HepG2 (cell line): ENCODE data around the gene SLC25A10. TPM values are rescaled to one million over a fixed set of nuclear protein-coding genes. Genes with fewer than 3 reads are reported as not detected.
A peak's percentile ranks its signal among the peaks of the same experiment; 100 is the strongest.

ENCODE experiments used
- CBX1 ChIP-seq: IDR thresholded peaks from one replicate; pipeline ENCODE4 v1.6.1; 2016; ENCODE audit warnings: antibody characterized with exemption, low read depth
- FOSL1 ChIP-seq: sonication (generic); formaldehyde crosslinking; IDR thresholded peaks from 2 replicates; pipeline ENCODE4 v1.9.0; 2021; ENCODE audit warnings: missing genetic modification reagents, borderline replicate concordance
- IKZF1 ChIP-seq: fragments of 450-650 bp; IDR thresholded peaks from 2 replicates; pipeline ENCODE4 v1.7.1; 2016
- KMT2B ChIP-seq: IDR thresholded peaks from 2 replicates; pipeline ENCODE4 v1.6.1; 2016; ENCODE audit warnings: missing genetic modification reagents, missing compliant biosample characterization
- MIXL1 ChIP-seq: IDR thresholded peaks from 2 replicates; pipeline ENCODE4 v1.6.1; 2016
- NAIF1 ChIP-seq: sonication (generic); formaldehyde crosslinking; IDR thresholded peaks from 2 replicates; pipeline ENCODE4 v1.5.0; 2020; ENCODE audit warnings: mild to moderate bottlenecking, missing genetic modification reagents, borderline replicate concordance
- NCOA2 ChIP-seq: sonication (generic); formaldehyde crosslinking; IDR thresholded peaks from 2 replicates; pipeline ENCODE4 v1.8.0; 2022; ENCODE audit warnings: inconsistent platforms
- NFYC ChIP-seq: IDR thresholded peaks from 2 replicates; pipeline ENCODE4 v1.6.1; 2016; ENCODE audit warnings: missing genetic modification reagents, missing compliant biosample characterization
- RORA ChIP-seq: sonication (generic); formaldehyde crosslinking; IDR thresholded peaks from 2 replicates; pipeline ENCODE4 v1.5.0; 2020; ENCODE audit warnings: mild to moderate bottlenecking, missing genetic modification reagents, moderate library complexity
- SAFB2 ChIP-seq: sonication (generic); formaldehyde crosslinking; IDR thresholded peaks from 2 replicates; pipeline ENCODE4 v1.5.1; 2020; ENCODE audit warnings: missing genetic modification reagents, low read depth, mild to moderate bottlenecking, borderline replicate concordance
- SOX5 ChIP-seq: IDR thresholded peaks from 2 replicates; pipeline ENCODE4 v1.6.1; 2016; ENCODE audit warnings: borderline replicate concordance
- TAF15 ChIP-seq: fragments of 200-400 bp; formaldehyde crosslinking; IDR thresholded peaks from one replicate; pipeline ENCODE4 v1.6.1; 2018; ENCODE audit warnings: mild to moderate bottlenecking, low read depth, low read length; ENCODE audit not compliant: poor library complexity, severe bottlenecking
- ZBTB1 ChIP-seq: sonication (generic); formaldehyde crosslinking; IDR thresholded peaks from 2 replicates; pipeline ENCODE4 v1.4.0; 2020; ENCODE audit warnings: missing genetic modification reagents, borderline replicate concordance
- ZBTB21 ChIP-seq: sonication (generic); formaldehyde crosslinking; IDR thresholded peaks from 2 replicates; pipeline ENCODE4 v1.4.0; 2020; ENCODE audit warnings: missing genetic modification reagents
- ZBTB8A ChIP-seq: sonication (generic); formaldehyde crosslinking; IDR thresholded peaks from 2 replicates; pipeline ENCODE4 v1.4.0; 2020; ENCODE audit warnings: mild to moderate bottlenecking, low read depth, missing genetic modification reagents, borderline replicate concordance
- ZNF205 ChIP-seq: IDR thresholded peaks from 2 replicates; pipeline ENCODE4 v1.6.1; 2018; ENCODE audit warnings: missing biosample characterization, missing genetic modification reagents
- ZNF282 ChIP-seq: fragments of 450-650 bp; IDR thresholded peaks from 2 replicates; pipeline ENCODE4 v1.6.1; 2018; ENCODE audit not compliant: partially characterized antibody
- ZNF331 ChIP-seq: sonication (generic); formaldehyde crosslinking; IDR thresholded peaks from 2 replicates; pipeline ENCODE4 v1.4.0; 2020; ENCODE audit warnings: missing genetic modification reagents
- ZNF703 ChIP-seq: sonication (generic); formaldehyde crosslinking; IDR thresholded peaks from 2 replicates; pipeline ENCODE4 v1.5.1; 2020; ENCODE audit warnings: missing genetic modification reagents, mild to moderate bottlenecking, moderate library complexity, borderline replicate concordance
- ZNF878 ChIP-seq: sonication (generic); formaldehyde crosslinking; IDR thresholded peaks from 2 replicates; pipeline ENCODE4 v1.8.1; 2023; ENCODE audit warnings: mild to moderate bottlenecking, missing genetic modification reagents, moderate library complexity
- polyA plus RNA-seq, 8 experiments: library from polyadenylated mRNA; depleted of rRNA in 3 of 8; stranded (reverse) in 7 of 8; unstranded in 1 of 8; fragments of >200 nt; fragmentation: Illumina TruSeq in 4 of 8; extraction: Trizol in 4 of 8; gene quantifications; 2 replicates each; pipeline versions ENCODE4 v1.2.1 to v1.2.3, GENCODE V29; 2011 to 2016; ENCODE audit warnings: low read depth in 4 of 8, missing spikeins in 1 of 8, mixed read lengths in 1 of 8; ENCODE audit not compliant: insufficient read depth in 1 of 8
- total RNA-seq, 5 experiments: library from RNA; depleted of rRNA; stranded (reverse); fragments of >200 nt; fragmentation: Illumina TruSeq; extraction: Trizol; gene quantifications; 2 replicates each; pipeline ENCODE4 v1.2.3, GENCODE V29; 2016; ENCODE audit warnings: low read depth in 1 of 5
- TF ChIP-seq, protein P1 (sequence below): IDR thresholded peaks from 2 replicates; pipeline ENCODE4 v1.6.1; 2016
- TF ChIP-seq, protein P2 (sequence below): sonication (generic); formaldehyde crosslinking; IDR thresholded peaks from 2 replicates; pipeline ENCODE4 v1.5.0; 2020; ENCODE audit warnings: missing genetic modification reagents
- TF ChIP-seq, protein P3 (sequence below): sonication (generic); formaldehyde crosslinking; IDR thresholded peaks from 2 replicates; pipeline ENCODE4 v1.5.0; 2020; ENCODE audit warnings: missing genetic modification reagents
- TF ChIP-seq, protein P4 (sequence below): sonication (generic); formaldehyde crosslinking; IDR thresholded peaks from 2 replicates; pipeline ENCODE4 v1.8.1; 2023; ENCODE audit warnings: mild to moderate bottlenecking, moderate library complexity, missing genetic modification reagents
- TF ChIP-seq, protein P5 (sequence below): sonication (generic); formaldehyde crosslinking; IDR thresholded peaks from 2 replicates; pipeline ENCODE4 v1.5.1; 2020; ENCODE audit warnings: missing genetic modification reagents, mild to moderate bottlenecking, borderline replicate concordance

Gene SLC25A10
- total and polyA plus RNA-seq, 2 of the 13 experiments (the other 11 are each of a cell fraction or from before 2014, with no cell fraction given): 46.5 to 140 TPM

DNA sequence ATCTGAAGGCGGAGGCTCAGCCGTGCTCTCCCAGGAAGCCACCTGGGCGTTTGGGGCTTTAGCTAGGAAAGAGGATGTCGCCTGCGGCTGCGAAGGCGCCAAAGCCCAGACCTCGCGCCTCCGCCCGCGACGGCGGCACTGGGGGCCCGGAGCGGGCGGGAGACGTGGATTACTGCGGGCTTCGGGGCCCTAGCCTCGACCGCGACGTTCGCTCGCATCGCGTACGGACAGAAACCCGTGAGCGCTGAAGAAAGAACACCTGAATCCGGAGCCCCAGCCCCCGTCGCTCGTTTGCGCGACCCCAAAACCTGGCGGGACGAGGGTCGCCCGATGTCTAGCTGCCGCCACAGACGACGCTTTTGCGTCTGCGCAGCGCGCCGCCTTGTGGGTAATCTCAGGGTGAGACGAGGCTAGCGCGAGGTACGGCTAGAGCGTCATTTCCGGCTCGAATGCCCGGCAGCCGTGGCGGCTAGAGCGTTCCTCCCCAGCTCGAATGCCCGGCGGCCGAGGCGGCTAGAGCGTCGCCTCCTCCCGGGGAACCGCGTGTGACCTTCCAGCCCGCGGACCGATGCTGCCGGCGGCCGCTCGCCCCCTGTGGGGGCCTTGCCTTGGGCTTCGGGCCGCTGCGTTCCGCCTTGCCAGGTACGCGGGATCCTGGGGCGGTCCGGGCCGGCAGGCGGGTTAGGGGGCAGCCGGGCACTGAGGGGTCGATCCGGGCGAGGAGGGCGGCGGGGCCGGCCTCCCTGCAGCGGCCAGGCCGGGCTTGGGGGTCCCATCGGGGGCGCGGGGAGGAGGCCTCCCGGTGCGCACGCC is 8.9 kb upstream of the SLC25A10 start, which contains the start of gene MRPL12 (continued):
- TF ChIP-seq, protein P1, sequence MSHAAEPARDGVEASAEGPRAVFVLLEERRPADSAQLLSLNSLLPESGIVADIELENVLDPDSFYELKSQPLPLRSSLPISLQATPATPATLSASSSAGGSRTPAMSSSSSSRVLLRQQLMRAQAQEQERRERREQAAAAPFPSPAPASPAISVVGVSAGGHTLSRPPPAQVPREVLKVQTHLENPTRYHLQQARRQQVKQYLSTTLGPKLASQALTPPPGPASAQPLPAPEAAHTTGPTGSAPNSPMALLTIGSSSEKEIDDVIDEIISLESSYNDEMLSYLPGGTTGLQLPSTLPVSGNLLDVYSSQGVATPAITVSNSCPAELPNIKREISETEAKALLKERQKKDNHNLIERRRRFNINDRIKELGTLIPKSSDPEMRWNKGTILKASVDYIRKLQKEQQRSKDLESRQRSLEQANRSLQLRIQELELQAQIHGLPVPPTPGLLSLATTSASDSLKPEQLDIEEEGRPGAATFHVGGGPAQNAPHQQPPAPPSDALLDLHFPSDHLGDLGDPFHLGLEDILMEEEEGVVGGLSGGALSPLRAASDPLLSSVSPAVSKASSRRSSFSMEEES (CRISPR knock-in tag): peak; percentile 87
- TF ChIP-seq ZNF282 (no peak), ZNF205 (CRISPR knock-in tag) (peak; percentile 93), MIXL1 (CRISPR knock-in tag) (peak; percentile 46; the same call in 1 of the 2 replicates), ZNF331 (peak; percentile 89), ZBTB8A (CRISPR knock-in tag) (no peak), TAF15 (no peak), ZBTB21 (no peak), ZNF703 (peak; percentile 88), NAIF1 (CRISPR knock-in tag) (0 out of 2 replicates have a peak, but pooled peaks have one; percentile 67), RORA (no peak), ZNF878 (CRISPR knock-in tag) (no peak), NCOA2 (CRISPR knock-in tag) (peak; percentile 79; the same call in 1 of the 2 replicates), ZBTB1 (CRISPR knock-in tag) (no peak), NFYC (CRISPR knock-in tag) (peak; percentile 65), SOX5 (CRISPR knock-in tag) (peak; percentile 58), KMT2B (CRISPR knock-in tag) (peak; percentile 95), IKZF1 (no peak), FOSL1 (no peak), SAFB2 (CRISPR knock-in tag) (peak; percentile 94; the same call in 1 of the 2 replicates), CBX1 (no peak)
- TF ChIP-seq, protein P2, sequence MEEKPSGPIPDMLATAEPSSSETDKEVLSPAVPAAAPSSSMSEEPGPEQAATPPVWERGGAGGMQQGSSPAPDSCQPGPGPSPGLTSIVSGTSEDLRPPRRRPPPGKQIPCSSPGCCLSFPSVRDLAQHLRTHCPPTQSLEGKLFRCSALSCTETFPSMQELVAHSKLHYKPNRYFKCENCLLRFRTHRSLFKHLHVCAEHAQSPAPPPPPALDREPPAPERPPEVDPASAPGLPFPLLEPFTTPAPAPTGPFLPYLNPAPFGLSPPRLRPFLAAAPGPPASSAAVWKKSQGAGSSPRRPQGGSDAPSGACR (CRISPR knock-in tag): peak; percentile 96
- TF ChIP-seq, protein P3, sequence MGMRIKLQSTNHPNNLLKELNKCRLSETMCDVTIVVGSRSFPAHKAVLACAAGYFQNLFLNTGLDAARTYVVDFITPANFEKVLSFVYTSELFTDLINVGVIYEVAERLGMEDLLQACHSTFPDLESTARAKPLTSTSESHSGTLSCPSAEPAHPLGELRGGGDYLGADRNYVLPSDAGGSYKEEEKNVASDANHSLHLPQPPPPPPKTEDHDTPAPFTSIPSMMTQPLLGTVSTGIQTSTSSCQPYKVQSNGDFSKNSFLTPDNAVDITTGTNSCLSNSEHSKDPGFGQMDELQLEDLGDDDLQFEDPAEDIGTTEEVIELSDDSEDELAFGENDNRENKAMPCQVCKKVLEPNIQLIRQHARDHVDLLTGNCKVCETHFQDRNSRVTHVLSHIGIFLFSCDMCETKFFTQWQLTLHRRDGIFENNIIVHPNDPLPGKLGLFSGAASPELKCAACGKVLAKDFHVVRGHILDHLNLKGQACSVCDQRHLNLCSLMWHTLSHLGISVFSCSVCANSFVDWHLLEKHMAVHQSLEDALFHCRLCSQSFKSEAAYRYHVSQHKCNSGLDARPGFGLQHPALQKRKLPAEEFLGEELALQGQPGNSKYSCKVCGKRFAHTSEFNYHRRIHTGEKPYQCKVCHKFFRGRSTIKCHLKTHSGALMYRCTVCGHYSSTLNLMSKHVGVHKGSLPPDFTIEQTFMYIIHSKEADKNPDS (CRISPR knock-in tag): peak; percentile 26; the same call in 1 of the 2 replicates
- TF ChIP-seq, protein P4, sequence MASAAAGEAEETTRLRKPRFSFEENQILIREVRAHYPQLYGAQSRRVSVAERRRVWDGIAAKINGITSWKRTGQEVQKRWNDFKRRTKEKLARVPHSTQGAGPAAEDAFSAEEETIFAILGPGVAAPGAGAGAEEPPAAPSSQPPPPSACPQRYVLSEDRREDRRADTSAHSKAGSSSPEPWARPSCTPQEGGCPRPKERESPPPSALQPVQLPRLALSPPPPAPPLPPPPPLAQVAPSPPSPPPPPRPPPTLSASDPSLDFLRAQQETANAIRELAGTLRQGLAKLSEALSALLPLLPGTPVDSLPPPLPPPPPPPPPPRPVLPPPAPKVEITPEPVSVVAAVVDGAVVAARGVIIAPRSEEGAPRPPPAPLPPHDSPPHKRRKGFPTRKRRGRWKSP: peak; percentile 81
- TF ChIP-seq, protein P5, sequence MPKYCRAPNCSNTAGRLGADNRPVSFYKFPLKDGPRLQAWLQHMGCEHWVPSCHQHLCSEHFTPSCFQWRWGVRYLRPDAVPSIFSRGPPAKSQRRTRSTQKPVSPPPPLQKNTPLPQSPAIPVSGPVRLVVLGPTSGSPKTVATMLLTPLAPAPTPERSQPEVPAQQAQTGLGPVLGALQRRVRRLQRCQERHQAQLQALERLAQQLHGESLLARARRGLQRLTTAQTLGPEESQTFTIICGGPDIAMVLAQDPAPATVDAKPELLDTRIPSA: peak; percentile 55
